NK-92 (cell line): ENCODE data around the gene SLC38A1.
"Not testable (repeated sequence)": the region's sequence is repeated elsewhere in the genome, so short reads cannot be mapped to it uniquely, and the experiment has no call there.

Experiments used
- DNase-seq: peaks from one replicate; lab custom pipeline; 2025; ENCODE audit not compliant: unreplicated experiment; lab: John Stamatoyannopoulos, UW

The SLC38A1 gene

DNA sequence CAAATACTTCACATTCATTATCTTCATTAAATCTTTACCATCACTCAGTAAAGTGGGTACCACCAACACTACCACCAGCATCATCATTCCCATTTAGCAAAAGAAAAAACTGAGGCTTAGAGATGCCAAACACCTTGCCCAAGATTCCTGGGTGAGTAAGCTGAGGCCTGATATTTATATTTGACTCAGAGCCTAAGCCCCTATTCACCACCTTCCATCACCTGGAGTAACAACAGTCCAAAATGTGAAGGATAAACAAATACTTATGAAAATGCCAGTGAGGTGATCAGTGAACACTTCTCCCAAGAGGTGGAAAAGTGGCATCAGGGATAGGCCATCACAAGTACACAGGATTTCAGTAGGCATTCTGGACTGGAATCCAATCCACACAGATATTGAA is 3.7 kb downstream of the SLC38A1 start:
- no peak for DNase-seq

DNA sequence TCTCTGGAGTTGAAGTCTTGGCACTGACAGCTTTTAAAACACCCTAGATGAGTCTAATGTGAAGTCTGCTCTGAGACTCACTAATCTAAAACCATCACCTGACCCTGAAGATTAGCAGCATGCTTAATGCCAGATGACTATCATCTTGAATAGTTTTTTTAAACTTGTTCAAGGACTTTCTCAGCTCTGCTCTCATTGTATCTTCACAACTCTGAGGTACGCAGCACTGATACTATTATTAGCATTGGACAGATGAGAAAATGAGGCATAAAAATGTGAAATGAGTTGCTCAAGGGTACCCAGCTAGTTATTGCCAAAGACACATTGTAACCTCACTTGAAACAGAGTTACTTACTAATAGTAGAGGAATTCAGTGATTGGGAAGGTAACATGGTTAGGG is 4.8 kb downstream of the SLC38A1 start:
- DNase-seq, result no peak

- no peak for DNase-seq
Measured at GRCh38 chr12:46263140-46264016, 5.5 kb downstream of the SLC38A1 start.

DNA sequence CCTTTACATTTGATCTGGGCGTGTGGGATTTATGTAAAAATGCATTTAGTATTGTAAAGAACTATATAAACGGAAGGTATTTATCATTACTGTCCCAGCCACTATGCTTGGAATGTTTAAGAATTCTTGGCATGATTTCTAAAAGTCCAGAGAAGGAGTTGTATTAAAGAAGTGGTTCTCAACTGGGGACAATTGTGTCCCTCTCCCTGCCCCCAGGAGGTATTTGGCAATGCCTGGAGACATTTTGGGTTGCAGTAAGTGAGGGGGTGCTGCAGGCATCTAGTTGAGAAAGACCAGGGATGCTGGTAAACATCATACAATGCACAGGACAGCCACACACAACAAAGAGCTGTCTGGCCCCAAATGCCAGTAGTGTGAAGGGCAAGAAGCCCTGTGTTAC is 7.2 kb downstream of the SLC38A1 start:
- no peak for DNase-seq

- DNase-seq, result no peak
Measured at GRCh38 chr12:46260913-46261476, 7.8 kb downstream of the SLC38A1 start.

GRCh38 chr12:46260124-46260912 is 8.5 kb downstream of the SLC38A1 start:
- DNase-seq, result no peak

DNA sequence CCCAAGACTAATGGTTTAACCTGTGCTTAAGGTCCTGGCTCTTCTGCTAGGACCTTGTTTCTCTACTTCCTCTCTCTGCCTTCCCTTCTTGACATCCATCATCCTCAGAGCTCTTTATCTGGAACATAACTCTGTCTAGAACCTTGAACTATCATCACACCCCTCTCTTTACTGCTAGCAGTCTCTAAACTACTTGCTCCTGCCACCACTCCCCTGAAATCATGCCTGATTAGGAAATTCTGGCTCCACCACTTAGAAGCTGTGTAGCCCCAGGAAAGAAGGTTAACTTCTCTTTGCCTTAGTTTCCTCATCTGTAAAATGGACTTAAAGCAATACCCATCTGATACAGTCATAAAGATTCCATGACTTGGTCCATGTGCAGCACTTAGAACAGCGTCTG is 9.1 kb downstream of the SLC38A1 start:
- DNase-seq, result no peak

DNA sequence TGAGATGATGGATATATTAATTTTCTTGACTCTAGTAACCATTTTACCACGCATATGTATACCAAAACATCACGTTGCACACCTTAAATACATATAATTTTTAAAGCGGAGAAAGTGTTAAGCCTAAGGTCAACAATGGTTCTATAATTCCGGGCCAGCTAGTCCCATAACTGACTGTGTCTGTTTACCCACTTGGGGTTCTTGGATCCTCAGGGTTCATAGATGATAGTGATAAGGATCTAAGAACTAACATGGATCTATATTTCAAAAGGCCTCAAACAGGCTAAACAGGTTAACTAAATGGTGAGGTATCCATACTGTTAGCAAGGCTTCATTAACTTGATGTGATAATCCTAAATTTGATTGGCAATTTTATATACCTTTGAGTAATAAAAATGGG is 9.8 kb downstream of the SLC38A1 start:
- DNase-seq, result no peak

DNA sequence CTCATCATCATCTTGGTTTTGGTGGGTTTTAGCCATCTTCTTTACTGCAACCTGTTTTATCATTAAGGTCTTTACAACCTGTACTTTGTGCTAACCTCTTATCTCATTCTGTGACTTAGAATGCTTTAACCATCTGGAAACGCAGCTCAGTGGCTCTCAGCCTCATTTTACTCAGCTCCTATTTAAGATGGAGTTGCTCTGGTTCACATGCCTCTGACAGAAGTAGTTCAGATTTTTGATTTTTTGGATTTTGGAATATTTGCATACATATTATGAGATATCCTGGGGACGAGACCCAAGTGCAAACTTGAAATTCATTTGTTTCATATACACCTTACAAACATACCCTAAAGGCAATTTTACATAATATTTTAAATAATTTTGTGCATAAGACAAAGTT is 10.7 kb downstream of the SLC38A1 start:
- no peak for DNase-seq

DNA sequence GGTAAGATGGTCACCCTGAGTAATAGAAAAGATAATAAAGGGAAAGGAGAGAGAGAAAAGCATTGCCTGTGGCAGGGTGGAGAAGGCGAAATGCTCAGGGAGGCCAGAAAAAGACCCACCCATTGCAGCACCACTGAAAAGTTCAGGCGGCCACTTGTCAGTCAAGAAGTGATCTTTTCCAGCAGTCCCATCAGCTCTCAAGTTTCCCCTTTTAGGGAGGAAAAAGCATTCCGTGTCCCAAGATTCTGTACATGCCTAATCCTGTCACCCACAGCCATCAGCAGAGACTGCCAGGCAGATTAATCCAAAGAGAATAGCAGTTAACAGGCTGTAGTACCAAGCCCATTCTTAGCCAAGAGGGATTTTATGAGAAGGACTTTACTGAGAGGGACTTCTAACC is 11.9 kb downstream of the SLC38A1 start:
- no peak for DNase-seq

GRCh38 chr12:46253544-46254162 is 15.2 kb downstream of the SLC38A1 start:
- no peak for DNase-seq

DNA sequence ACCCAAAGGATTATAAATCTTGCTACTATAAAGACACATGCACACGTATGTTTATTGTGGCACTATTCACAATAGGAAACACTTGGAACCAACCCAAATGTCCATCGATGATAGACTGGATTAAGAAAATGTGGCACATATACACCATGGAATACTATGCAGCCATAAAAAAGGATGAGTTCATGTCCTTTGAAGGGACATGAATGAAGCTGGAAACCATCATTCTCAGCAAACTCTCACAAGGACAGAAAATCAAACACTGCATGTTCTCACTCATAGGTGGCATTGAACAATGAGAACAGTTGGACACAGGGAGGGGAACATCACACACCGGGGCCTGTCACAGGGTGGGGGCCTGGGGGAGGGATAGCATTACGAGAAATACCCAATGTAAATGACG is 16.8 kb downstream of the SLC38A1 start:
- DNase-seq, result not testable (repeated sequence)

DNA sequence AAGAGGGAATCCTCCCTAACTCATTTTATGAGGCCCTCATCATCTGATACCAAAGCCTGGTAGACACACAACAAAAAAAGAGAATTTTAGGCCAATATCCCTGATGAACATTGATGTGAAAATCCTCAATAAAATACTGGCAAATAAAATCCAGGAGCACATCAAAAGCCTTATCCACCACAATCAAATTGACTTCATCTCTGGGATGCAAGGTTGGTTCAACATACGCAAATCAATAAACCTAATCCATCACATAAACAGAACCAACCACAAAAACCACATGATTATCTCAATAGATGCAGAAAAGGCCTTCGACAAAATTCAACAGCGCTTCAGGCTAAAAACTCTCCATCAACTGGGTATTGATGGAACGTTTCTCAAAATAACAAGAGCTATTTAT is 18.9 kb downstream of the SLC38A1 start:
- not testable (repeated sequence) for DNase-seq

DNA sequence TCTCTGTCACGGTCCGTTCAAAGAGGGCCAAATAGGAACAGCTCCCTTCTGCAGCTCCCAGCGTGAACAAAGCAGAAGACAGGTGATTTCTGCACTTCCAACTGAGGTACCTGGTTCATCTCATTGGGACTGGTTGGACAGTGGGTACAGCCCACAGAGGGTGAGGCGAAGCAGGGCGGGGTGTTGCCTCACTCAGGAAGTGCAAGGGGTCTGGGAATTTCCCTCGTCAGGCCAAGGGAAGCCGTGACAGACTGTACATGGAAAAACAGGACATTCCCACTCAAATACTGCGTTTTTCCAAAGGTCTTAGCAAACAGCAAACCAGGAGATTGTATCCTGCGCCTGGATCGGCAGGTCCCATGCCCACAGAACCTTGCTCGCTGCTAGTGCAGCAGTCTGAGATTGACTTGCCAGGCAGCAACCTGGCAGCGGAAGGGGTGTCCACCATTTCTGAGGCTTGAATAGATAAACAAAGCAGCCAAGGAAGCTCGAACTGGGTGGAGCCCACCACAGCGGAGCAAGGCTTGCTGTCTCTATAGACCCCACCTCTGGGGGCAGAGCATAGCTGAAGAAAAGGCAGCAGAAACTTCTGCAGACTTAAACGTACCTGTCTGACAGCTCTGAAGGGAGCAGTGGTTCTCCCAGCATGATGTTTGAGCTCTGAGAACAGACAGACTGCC is 22.7 kb downstream of the SLC38A1 start:
- DNase-seq, result no peak

DNA sequence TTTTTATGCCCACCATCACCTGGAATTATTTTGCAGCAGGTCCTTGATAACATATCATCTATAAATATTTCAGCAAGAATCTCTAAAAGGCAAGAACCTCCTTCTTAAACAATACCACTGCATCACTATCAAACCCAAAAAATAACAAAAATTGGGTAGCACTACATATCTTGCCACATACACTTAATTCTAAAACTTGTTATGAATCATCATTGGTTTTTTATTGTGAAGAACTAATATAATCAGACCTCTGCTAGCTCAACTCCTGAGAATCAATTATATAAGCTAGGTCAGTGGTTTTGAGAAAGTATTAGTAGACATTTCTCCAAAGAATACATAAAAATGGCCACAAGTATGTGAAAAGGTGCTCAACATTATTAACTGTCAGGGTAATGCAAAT is 23.8 kb downstream of the SLC38A1 start:
- DNase-seq, result no peak

- no peak for DNase-seq
Measured at GRCh38 chr12:46244273-46244915, 24.4 kb downstream of the SLC38A1 start.

- DNase-seq, result no peak
Measured at GRCh38 chr12:46242569-46242968, 26.3 kb downstream of the SLC38A1 start.

- no peak for DNase-seq
Measured at GRCh38 chr12:46240436-46240835, 28.4 kb downstream of the SLC38A1 start.

DNA sequence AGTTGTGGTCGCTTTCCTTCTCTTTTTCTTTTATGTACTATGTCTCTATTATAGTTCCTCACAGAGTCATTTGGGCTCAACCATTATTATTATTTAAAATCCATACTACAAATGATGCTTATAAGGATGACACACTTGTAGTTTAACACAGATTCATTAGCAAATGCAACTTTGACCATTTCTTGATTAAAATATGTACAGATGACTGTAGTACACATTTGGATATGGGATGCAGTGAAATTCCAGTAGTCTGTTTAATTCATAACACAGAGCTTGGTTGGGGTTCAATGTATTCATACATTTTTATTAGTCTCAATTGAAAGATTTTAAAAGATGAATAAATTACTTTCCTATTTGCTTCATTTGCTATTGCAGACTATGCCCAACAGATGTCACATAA is 30.0 kb downstream of the SLC38A1 start:
- no peak for DNase-seq

DNA sequence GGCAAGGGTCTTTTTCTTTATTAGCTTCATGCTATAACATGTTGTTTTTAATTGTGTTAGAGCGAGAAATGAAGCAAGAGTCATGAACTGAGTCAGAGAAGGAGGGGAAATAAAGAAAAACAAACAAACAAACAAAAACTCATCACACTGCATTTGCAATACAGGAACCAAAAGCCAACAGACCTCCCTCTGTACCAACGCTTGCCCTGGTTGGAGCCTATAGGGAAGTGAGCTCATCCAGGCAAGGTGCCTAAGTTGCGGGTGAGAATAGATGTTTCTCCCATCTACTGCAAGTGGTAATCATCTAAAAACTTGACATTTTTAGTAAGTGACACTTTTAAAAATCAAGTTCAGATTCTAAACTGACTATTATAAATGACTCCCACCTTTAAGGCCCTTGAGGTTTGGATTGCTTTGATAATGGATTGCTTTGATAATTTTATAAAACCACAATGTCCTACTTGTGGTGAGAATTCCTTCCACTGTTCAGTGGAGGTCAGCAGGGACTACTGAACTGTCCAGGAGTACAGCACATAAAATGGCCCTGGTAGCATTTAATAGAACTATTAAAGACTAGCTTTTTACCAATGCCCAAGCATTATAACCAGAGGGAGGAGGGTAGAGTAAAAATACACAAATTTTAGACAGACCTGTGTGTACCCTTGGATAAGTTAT is 31.3 kb downstream of the SLC38A1 start:
- no peak for DNase-seq
